HG03354 (cell line): ENCODE measurements around the gene ACTN4.
"Not testable (repeated sequence)": the region's sequence is repeated elsewhere in the genome, so short reads cannot be mapped to it uniquely, and the experiment has no call there.

Source experiments
- ATAC-seq: cut with Tn5 transposase; IDR thresholded peaks from one replicate; pipeline ENCODE4 v1.9.1; 2021; ENCODE audit warnings: mild to moderate bottlenecking; ENCODE audit not compliant: unreplicated experiment, poor library complexity, severe bottlenecking

The ACTN4 gene

GRCh38 chr19:38743394-38744297 is 96.2 kb downstream of the ACTN4 start:
- ATAC-seq, result no peak

DNA sequence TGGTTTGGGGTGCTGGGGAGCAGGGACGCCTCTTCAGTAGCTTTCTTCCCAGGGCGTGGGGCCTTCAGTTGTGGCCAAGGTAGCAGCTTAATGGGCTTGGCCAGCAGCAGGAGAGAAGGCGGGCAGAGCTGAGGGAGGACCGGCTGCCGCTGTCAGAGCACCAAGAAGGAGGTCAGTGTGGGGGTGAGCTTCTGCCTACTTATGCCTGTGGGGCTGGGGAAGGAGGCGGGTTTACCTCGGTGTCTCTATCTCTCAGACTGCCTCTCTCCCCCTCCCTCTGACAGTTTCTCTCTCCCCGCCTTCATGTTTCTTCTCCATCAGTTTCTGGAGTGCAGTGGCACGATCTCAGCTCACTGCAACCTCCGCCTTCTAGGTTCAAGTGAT is 96.8 kb downstream of the ACTN4 start, which contains the start of gene CAPN12:
Gene CAPN12 (minus strand): TSS at position 177 of the 384 bp plus-strand sequence. CDS start 309 bp downstream, outside the sequence.
- no peak for ATAC-seq

GRCh38 chr19:38744874-38745273 is 97.4 kb downstream of the ACTN4 start:
- ATAC-seq, result no peak

- ATAC-seq, result no peak
These were observed 97.9 kb downstream of the ACTN4 start for GRCh38 chr19:38745316-38745715.

GRCh38 chr19:38753783-38754182 is 106.3 kb downstream of the ACTN4 start:
- ATAC-seq, result not testable (repeated sequence)

- ATAC-seq, result not testable (repeated sequence)
These were observed 106.7 kb downstream of the ACTN4 start for GRCh38 chr19:38754196-38754595.

GRCh38 chr19:38759590-38760003 is 112.1 kb downstream of the ACTN4 start:
- ATAC-seq, result no peak

- not testable (repeated sequence) for ATAC-seq
These were observed 113.5 kb downstream of the ACTN4 start for GRCh38 chr19:38760805-38761517.

GRCh38 chr19:38761884-38762389 is 114.5 kb downstream of the ACTN4 start:
- ATAC-seq, result not testable (repeated sequence)

DNA sequence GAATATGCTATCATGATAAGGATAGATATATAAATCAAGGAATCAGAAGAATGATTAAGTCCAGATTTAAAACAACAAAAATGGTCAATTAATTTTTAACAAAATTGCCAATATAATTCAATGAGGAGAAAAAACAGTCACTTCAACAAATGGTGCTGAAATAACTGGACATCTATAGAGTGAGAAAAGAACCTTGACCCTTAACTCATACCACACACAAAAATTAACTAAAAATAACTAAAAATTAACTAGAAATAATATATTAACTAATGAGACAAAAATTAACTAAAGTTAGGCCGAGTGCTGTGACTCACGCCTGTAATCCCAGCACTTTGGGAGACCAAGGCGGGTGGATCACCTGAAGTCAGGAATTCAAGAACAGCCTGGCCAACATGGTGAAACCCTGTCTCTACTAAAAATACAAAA is 116.4 kb downstream of the ACTN4 start:
- ATAC-seq, result no peak

DNA sequence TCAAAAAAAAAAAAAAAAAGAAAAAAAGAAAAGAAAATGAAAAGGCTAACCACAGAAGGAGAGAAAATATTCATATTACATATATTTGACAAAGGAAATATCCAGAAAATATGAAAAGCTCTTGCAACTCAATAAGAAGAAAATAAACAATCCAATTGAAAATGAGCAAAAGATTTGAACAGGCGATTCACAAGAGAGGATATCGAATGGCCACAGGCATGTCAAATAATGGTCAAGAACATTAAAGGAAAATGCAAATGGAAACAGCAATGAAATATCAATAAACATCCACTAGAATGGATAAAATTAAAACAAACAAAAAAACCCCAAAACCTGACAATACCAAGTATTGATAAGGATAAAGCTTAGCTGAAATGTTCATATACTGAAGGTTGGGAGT is 117.8 kb downstream of the ACTN4 start:
- ATAC-seq, result no peak

DNA sequence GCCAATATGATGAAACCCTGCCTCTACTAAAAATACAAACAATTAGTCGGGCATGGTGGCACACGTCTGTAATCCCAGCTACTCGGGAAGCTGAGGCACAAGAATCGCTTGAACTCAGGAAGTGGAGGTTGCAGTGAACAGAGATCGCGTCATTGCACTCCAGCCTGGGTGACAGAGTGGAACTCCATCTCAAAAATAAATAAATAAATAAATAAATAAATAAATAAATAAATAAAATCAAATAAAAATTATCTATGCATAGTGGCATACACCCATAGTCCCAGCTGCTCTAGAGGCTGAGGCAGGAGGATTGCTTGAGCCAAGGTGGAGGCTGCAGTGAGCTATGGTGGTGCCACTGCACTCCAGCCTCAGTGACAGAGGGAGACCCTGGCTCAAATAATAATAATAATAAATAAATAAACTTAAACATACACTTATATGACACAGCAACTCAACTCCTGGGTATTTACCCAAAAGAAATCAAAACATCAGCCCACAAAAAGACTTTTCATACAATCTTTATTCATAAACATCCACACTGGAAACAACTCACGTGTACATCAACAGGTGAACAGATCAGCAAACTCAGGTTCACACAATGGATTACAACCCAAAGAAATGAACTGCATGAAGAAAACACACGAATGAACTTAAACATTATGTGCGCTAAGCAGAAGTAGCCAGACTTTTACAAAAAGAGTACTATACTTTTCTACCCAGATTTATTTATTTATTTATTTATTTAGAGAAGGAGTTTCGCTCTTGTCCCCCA is 119.0 kb downstream of the ACTN4 start:
- ATAC-seq, result no peak

DNA sequence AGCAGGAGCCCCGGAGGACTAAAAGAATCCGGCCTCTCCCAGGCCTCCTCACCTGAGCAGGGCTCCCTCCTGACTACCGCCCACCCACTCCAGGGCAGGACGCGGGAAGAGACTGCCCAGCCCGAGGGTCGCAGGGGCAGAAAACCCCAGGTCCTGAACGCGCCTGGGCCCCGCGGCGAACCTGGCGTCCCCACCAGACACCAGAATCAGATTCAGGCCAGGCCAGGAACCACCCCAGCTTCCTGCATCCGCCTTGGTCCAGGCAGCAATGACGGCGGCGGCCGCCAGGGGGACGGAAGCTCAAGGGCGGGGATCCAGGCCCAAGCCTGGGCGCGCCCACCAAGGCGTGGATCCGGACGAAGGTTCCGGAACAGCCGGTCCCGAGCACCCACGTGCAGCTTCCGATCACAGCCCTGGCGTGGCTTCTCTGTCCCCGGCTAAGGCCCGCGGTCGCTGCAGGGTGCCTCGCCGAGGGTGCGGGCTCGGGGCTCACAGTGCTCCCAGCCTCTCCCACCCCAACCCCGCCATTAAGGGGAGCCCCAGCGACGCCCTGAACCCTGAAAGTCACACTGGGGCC is 122.3 kb downstream of the ACTN4 start:
- peak; percentile 82 for ATAC-seq

DNA sequence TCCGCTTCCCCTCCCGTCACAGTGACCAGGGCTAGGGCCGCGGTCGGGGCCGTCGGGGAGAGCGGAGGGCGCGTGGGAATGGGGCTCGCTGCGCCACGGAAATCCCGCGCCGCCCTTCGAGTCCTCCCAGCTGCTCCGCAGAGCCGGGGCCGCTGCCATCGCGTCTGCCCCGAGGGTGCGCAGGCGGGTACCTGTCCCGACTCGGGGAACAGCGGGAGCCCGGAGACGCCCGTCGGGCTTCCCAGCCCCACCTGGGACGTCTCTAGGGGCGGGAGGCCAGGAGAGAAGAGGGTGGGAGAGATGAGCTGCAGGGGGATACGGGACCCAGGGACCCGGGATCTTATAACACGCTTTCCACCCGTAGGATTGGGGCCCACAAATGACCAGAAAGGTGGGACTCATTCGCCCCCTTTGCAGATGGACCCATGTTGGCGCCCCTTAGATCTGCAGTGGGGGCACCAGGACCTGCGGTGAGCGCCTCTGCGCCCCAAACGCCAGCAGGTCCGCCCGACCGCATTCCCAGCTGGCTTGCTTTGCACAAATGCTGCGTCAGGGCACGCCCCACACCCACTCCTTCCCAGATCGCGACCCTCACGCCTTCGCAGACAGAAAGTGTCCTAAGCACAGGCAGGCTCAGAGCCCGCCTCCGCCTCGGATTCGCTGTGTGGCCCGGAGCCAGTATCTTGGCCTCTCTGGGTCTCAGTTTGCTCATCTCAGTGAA is 122.9 kb downstream of the ACTN4 start:
- ATAC-seq, result not testable (repeated sequence)

- not testable (repeated sequence) for ATAC-seq
These were observed 123.5 kb downstream of the ACTN4 start for GRCh38 chr19:38770949-38771275.

DNA sequence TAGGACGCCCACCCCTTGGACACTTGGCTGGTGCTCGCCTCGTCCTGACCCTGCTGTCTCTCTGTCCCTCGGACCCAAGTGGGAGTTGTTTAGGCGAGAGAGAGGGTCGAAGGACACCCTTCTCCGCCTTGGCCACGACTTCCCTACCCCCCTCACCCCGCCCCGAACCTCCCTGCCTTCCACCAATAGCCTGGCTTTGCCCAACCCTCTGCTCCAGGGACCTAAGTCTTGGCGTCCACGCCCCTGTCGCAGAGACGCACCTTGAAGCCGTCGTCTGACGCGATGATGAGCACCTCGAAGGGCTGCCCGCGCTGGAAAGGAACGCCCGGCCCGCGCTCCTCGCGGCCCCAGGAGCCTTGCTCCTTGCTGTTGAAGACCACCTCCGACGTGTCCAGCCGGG is 124.1 kb downstream of the ACTN4 start:
- ATAC-seq, result not testable (repeated sequence)

GRCh38 chr19:38773469-38774177 is 126.2 kb downstream of the ACTN4 start, which contains the start of gene LGALS7:
Gene LGALS7, minus strand, starts transcription at chr19:38773517. Its CDS starts 25 bp downstream, at chr19:38773492.
- no peak for ATAC-seq
